Hepatocyte (in vitro differentiated cells): ENCODE measurements around the gene POLG. TPM values are rescaled to one million over a fixed set of nuclear protein-coding genes. Genes with fewer than 3 reads are reported as not detected.

ENCODE experiments used
- DNase-seq: peaks from one replicate; pipeline ENCODE4 v3.0.0-alpha.2; 2016; ENCODE audit warnings: low spot score
- H2AFZ ChIP-seq: fragments of 200-600 bp; sonication (generic); 2 replicates; pipeline ENCODE4 v1.6.0; 2016; ENCODE audit warnings: antibody characterized with exemption, mild to moderate bottlenecking
- H3K27ac ChIP-seq: fragments of 200-600 bp; sonication (generic); 2 replicates; pipeline ENCODE4 v1.5.1; 2016; ENCODE audit warnings: mild to moderate bottlenecking
- H3K27me3 ChIP-seq: fragments of 200-600 bp; sonication (generic); 2 replicates; pipeline ENCODE4 v1.6.1; 2016
- H3K36me3 ChIP-seq: fragments of 200-600 bp; sonication (generic); replicated peaks from 2 replicates; pipeline ENCODE4 v1.5.1; 2016; ENCODE audit warnings: low read depth; ENCODE audit not compliant: insufficient read depth
- H3K4me1 ChIP-seq: fragments of 200-600 bp; sonication (generic); 2 replicates; pipeline ENCODE4 v1.5.1; 2016; ENCODE audit warnings: mild to moderate bottlenecking, moderate library complexity; ENCODE audit not compliant: insufficient read depth
- H3K4me2 ChIP-seq: fragments of 200-600 bp; sonication (generic); 2 replicates; pipeline ENCODE4 v1.6.0; 2016
- H3K4me3 ChIP-seq: fragments of 200-600 bp; sonication (generic); 2 replicates; pipeline ENCODE4 v1.5.1; 2016; ENCODE audit warnings: mild to moderate bottlenecking
- H3K79me2 ChIP-seq: fragments of 200-600 bp; sonication (generic); 2 replicates; pipeline ENCODE4 v1.6.0; 2017; ENCODE audit warnings: mild to moderate bottlenecking
- H3K9me2 ChIP-seq: fragments of 200-600 bp; sonication (generic); replicated peaks from 2 replicates; pipeline ENCODE4 v1.6.0; 2017; ENCODE audit warnings: mild to moderate bottlenecking; ENCODE audit not compliant: insufficient read depth
- H3K9me3 ChIP-seq: fragments of 200-600 bp; sonication (generic); 2 replicates; pipeline ENCODE4 v1.5.1; 2016; ENCODE audit warnings: low read depth, mild to moderate bottlenecking
- H4K20me1 ChIP-seq: fragments of 200-600 bp; sonication (generic); 2 replicates; pipeline ENCODE4 v1.6.0; 2016; ENCODE audit warnings: mild to moderate bottlenecking; ENCODE audit not compliant: insufficient read depth, poor library complexity, severe bottlenecking
- CTCF ChIP-seq: fragments of 200-600 bp; sonication (generic); IDR thresholded peaks from 2 replicates; pipeline ENCODE4 v1.5.1; 2016; ENCODE audit warnings: antibody characterized with exemption, mild to moderate bottlenecking; ENCODE audit not compliant: poor library complexity
- EZH2 ChIP-seq: fragments of 200-600 bp; sonication (generic); IDR thresholded peaks from 2 replicates; pipeline ENCODE4 v1.6.1; 2016; ENCODE audit warnings: antibody characterized with exemption, mild to moderate bottlenecking, borderline replicate concordance
- EZH2phosphoT487 ChIP-seq: fragments of 200-600 bp; sonication (generic); IDR thresholded peaks from one replicate; pipeline ENCODE4 v1.6.1; 2018; ENCODE audit warnings: antibody characterized with exemption, mild to moderate bottlenecking, low read depth, moderate library complexity; ENCODE audit not compliant: unreplicated experiment, severe bottlenecking
- WGBS: methylation state at CpG from one replicate; pipeline ENCODE4 v1.1.6; 2016; ENCODE audit warnings: low lambda C conversion rate; ENCODE audit errors: missing lambda C conversion rate; 5-methylcytosine and 5-hydroxymethylcytosine counted together
- polyA plus RNA-seq: library from polyadenylated mRNA; unstranded; fragments of >200 nt; fragmentation: Nextera tagmentation; extraction: Ambion mirVana; gene quantifications from 2 replicates; pipeline ENCODE4 v1.2.1, GENCODE V29; 2016
- total RNA-seq: library from RNA; depleted of rRNA; stranded (reverse); fragments of >200 nt; gene quantifications from 2 replicates; pipeline ENCODE4 v1.2.3, GENCODE V29; 2014

The POLG gene
- total and polyA plus RNA-seq, 2 experiments from 2014 or later, result 34.0 to 54.0 TPM

GRCh38 chr15:89370978-89371227 lies 36.3 kb upstream of the POLG start:
- Histone ChIP-seq H2AFZ (no peak overlapping the region), H3K27me3 (peaks cover 99% of the 10 kb centered on the region), H3K4me2 (peak overlapping the region; percentile 69), H4K20me1 (no peaks in the 10 kb centered on the region), H3K9me3 (no peaks in the 10 kb centered on the region), H3K79me2 (no peaks in the 10 kb centered on the region), H3K36me3 (no peaks in the 10 kb centered on the region), H3K27ac (no peak overlapping the region), H3K4me1 (peaks cover 7% of the 10 kb centered on the region), H3K4me3 (no peak overlapping the region), H3K9me2 (no peaks in the 10 kb centered on the region)
- 3% methylated on average over 11 of the region's 11 CpGs for whole genome bisulfite sequencing
- no peak for TF ChIP-seq CTCF
- TF ChIP-seq EZH2, result no peak
- DNase-seq, result no peak

- TF ChIP-seq CTCF, result no peak
- no peak for TF ChIP-seq EZH2
- TF ChIP-seq EZH2phosphoT487, result peak; percentile 5
- no peaks in the 10 kb centered on the region for H4K20me1 ChIP-seq
- peaks cover 7% of the 10 kb centered on the region for H3K4me1 ChIP-seq
- no peak overlapping the region for H3K4me3 ChIP-seq
- DNase-seq, result no peak
- no peaks in the 10 kb centered on the region for H3K9me3 ChIP-seq
- H3K27ac ChIP-seq, result no peak overlapping the region
- peaks cover 99% of the 10 kb centered on the region for H3K27me3 ChIP-seq
- H3K36me3 ChIP-seq, result no peaks in the 10 kb centered on the region
- peak overlapping the region; percentile 69 for H3K4me2 ChIP-seq
- no peaks in the 10 kb centered on the region for H3K79me2 ChIP-seq
- WGBS, result 12% methylated on average over 33 of the region's 33 CpGs
- H3K9me2 ChIP-seq, result no peaks in the 10 kb centered on the region
- no peak overlapping the region for H2AFZ ChIP-seq
Observed at GRCh38 chr15:89370120-89370977, 35.7 kb upstream of the POLG start.

DNA sequence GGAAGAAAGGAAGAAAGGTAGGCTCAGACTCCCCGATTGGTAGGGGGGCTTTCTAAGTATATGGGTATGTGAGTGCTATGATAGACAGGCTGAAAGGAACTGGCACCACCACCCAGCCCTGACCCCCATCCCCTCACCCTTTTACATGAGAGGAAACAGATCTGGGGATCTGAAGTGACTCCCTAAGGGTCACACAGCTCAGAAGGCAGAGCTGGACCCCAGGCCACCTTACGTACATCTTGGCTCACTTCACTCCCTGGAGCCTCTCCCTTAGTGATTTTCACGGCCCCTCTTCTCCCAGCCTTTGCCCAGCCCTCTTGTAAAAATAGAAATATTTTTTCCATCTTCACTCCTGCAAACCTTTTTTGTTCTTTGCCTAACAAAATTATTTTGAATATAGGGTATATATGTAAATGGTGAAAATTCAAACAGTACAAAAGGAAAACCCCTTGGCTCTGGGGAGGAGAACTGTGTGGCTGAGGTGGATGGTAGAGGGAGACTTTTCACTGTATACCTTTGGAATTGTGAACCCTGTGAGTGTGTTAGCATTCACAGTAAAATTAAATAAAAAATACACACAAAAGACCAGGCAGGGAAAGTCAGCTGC lies 34.8 kb upstream of the POLG start:
- 23% methylated on average over 3 of the region's 3 CpGs for WGBS
- no peak overlapping the region for H3K4me2 ChIP-seq
- H3K27ac ChIP-seq, result no peak overlapping the region
- H2AFZ ChIP-seq, result no peak overlapping the region
- DNase-seq, result no peak
- no peaks in the 10 kb centered on the region for H3K36me3 ChIP-seq
- H3K9me2 ChIP-seq, result no peaks in the 10 kb centered on the region
- H3K9me3 ChIP-seq, result no peaks in the 10 kb centered on the region
- no peaks in the 10 kb centered on the region for H3K79me2 ChIP-seq
- no peak overlapping the region for H3K4me3 ChIP-seq
- TF ChIP-seq EZH2phosphoT487 (no peak), EZH2 (no peak), CTCF (no peak)
- peaks cover 99% of the 10 kb centered on the region for H3K27me3 ChIP-seq
- peaks cover 7% of the 10 kb centered on the region for H3K4me1 ChIP-seq
- H4K20me1 ChIP-seq, result no peaks in the 10 kb centered on the region
